Endometrium (tissue), 2 donors: ENCODE measurements around the gene RAPGEF3.

Experiments used
- FAIRE-seq: peaks from 2 replicates; lab custom pipeline; 2012; peaks lifted over from hg19 to GRCh38; lab: Jason Lieb, UNC
- donor health status: control.
- donor health status: control.

Gene RAPGEF3

DNA sequence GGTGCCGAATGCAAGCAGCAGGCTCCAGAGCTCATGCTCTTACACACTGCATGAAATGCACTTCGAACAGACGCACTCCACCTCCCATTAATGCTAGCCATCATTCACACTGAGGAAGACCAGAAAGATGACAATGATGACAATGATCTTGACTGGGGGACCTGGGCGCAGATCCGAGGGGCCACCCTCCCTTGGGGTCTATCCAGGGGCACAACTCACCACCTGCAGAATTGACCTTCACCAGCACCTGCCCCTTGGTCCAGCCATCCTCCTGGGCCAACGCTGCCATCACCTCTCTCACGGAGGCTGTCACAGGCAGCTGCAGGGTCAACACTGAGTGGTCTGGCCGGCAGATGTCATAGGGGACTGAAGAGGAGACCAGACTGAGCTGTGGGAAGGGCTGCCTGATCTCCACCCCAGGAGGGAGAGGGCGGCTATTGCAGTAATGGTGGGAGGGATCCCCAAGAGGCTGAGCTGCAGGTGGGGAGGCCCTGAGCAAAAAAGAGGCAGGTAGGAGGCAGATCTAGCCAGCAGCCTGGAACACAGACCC, 15.3 kb downstream of the RAPGEF3 start:
- no peak for FAIRE-seq

DNA sequence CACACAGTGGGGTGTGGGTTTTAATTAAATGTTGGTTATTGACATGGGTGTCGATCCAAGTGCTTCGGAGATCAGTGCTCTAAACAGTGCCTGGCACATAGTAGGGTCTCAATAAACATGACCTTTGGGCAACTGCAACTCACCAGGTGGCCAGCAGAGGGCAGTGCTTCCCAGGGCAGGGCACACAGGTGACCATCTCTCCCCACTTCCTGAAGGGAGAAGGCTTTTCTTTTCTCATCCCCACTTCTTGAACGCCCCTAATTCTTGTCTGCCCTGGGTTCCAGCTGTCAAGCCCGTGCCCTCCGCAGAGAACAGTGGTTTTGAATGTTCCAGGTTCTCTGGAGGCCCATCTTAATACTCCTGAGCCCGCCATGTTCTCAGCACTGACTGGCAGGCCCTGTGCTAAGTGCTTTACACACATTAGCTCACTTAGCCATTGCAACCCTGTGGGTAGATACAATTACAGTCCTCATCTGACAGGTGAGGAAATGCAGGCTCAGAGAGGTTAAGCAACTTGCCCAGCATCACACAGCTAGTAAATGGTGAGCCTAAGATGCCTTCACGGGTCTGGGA, 16.3 kb downstream of the RAPGEF3 start:
- no peak for FAIRE-seq

- FAIRE-seq: no peak
Observed at GRCh38 chr12:47741340-47741703, 17.4 kb downstream of the RAPGEF3 start.

- no peak for FAIRE-seq
Observed at GRCh38 chr12:47740606-47741339, 17.9 kb downstream of the RAPGEF3 start.

DNA sequence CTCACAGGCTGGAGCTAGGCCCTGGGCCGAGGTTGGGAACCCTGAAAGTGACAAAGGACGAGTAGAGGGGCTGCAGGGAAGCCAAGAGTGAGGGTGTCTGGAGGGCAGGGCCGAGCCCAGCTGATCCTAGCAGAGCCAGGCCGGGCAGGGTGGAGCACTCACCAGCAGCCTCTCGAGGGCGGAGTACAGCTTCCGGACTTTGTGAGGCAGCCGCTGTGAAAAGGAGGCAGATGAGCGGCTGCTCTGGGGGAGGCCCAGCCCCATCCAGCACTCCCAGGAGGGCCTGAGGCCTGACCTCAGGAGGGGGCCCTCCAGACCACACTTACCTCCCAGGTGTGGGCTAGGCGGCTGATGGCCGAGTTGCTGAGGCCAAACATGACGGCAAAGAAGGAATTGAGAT, 18.7 kb downstream of the RAPGEF3 start:
- no peak for FAIRE-seq

DNA sequence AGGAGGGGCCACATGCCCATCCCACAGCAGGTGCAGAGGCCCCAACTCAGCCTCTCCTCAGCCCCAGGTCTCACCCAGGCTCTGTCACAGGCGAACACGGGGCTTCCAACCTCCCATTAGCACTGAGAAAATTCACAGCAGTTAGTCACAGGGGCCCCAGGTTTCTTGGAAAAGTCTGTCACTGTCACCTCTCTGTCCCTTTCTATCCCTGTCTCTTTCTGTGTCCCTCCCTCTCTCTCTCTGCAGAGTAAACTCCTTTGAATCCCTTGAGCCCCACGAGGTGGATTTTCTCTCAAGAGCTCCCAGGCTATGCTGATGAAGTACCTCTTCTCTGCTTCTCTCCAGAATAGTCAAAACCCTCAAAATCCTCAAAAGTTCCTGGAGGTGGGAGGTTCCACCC, 19.4 kb downstream of the RAPGEF3 start:
- no peak for FAIRE-seq

GRCh38 chr12:47737936-47738594, 20.6 kb downstream of the RAPGEF3 start:
- no peak for FAIRE-seq

GRCh38 chr12:47736877-47737676, 21.6 kb downstream of the RAPGEF3 start:
- FAIRE-seq: no peak

- no peak for FAIRE-seq
Observed at GRCh38 chr12:47736216-47736615, 22.5 kb downstream of the RAPGEF3 start.

DNA sequence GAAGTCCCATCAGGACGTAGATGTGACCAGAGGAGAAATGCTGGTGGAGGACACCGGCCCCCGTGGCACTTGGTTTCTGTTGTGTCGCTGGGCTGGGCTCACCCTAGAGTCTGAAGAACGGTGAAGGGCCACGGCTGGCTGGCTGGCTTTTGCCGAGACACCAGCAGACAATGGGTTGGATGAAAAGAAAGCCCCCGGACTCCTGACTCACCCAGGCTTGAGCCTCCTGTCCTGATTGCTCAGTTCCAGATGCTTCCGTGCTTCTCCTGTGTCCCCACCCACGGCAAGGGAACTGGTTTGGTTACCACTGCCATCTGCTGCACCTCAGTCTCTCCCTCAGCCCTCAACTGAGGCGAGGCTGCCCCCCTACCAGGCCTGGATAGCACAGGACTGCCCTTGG, 23.0 kb downstream of the RAPGEF3 start:
- FAIRE-seq: no peak

GRCh38 chr12:47734725-47735480, 23.8 kb downstream of the RAPGEF3 start:
- FAIRE-seq: no peak

- FAIRE-seq: no peak
Observed at GRCh38 chr12:47733142-47733541, 25.5 kb downstream of the RAPGEF3 start.

DNA sequence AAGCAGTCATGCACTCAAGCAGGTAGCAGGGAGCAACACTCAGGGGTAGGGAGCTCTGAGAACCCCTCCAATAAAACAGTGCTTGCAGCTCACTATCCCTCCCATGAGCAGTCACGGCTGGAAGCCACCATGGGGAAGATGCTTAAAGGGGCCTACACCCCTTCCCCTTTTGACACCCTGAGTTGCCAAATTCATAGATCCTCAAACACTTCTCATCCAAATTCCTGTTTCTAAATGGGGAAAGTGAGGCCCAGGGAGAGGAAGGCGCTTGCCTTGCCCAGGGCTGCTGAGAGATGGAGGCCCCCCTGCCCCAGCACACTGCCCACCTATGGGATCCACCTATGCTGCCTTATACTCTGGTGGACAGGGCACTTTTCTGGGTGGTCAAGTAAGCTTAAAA, 26.2 kb downstream of the RAPGEF3 start:
- no peak for FAIRE-seq

DNA sequence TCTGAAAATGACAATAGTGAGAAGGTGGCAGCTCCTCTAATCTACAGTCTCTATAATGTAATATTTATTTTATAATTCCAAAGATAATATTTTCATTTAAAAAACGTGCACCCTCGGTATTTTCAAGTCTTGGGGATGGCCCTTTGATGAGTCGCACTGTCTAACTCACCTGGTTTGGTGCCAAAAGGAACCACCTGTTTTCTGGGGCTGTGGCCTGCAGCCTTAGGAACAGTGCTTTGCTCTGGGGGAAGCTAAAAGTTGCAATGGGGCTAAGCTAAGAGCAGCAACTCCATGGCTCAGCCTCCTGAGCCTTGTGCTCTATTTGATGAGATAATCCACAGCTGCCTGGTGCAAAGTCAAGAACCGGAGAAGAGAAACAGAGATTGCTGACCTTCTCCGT, 27.0 kb downstream of the RAPGEF3 start:
- no peak for FAIRE-seq

GRCh38 chr12:47730341-47730744, 28.3 kb downstream of the RAPGEF3 start:
- FAIRE-seq: no peak

DNA sequence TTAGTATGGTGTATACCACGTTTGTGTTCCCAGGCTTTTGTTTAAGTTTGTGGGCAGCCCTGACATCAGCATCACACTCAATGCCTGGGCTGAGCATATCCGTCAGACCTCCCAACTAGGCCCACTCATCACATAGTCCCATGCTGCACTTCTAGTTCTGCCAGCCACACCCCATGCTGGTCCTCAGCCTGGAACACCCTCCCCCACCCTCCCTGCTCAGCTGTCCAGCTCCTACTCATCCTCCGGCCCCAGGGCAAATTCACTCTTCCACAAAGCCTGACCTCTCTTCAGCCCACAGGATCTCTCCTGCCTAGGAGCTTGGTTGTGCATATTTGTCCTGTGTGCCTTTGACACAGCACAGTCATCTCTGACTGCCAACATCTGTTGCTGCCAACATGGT, 29.4 kb downstream of the RAPGEF3 start:
- no peak for FAIRE-seq

GRCh38 chr12:47725893-47726292, 32.8 kb downstream of the RAPGEF3 start:
- no peak for FAIRE-seq

DNA sequence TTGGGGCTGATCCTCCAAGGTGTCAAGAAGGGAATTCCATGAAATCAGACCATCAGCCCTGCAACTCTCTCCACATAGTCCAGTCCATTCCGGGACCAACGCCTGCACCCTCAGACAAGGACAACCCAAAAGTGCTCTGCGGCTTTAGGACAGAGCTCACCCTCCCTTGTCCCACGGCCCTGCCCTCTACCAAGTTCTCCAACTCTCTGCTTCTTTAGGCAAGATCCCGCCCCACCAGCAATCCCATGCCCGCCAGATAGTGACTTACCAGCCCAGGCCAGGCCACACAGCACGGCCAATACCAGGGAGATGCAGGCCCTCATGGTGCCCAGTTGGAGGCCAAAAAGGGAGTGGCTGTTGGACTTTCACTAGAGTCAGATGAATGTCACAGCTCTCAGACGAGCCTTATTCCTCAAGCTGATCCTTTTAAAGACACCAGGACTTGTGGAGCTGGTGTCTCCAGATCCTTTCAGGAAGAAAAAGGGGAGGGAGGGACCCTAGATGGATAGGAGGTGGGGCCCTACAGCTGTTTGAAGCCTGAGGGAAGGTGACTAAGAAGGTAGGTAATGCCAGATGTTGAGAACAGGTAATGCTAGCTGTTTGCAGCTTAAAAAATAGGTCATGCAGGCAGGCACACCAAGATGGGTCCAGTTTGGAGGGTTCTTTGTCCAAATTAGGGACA, 33.4 kb downstream of the RAPGEF3 start, which contains the start of gene ENDOU:
Gene ENDOU, minus strand, starts transcription at position 400 of the 682 bp plus-strand sequence. Its CDS starts 77 bp downstream, at position 323.
- no peak for FAIRE-seq

DNA sequence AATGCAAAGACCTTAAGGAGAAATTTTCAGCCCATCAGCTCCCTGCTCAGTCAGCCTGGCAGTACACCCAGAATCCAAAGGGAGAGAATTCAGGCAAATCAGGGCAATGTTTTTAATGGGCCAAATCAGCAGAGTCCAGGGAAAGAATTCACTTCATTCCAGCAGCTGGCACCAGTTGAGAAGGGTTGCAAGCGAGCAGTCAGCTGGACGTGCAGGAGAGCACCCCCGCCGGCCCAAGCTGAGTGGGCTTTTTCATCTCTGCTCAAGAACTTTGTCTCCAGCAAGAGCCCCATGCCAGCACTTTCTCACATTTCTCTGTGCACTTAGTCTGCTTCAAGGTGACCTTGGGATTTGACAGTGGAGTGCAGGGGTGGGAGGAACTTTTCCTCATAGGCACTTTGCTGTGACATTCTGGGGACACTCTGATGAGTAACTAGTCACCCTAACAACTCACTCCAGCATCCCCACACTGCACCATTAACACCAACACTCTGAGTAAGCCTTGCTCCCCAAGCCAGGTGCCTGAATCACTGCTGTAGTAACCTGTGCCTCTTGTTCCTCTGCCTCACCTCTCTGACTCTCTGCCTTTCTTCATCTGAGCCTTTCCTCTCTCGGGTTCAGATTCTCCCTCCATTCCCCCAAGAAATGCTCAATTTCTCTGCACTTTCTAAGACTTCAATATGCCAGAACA, 35.6 kb downstream of the RAPGEF3 start:
- no peak for FAIRE-seq

GRCh38 chr12:47722136-47722834, 36.4 kb downstream of the RAPGEF3 start:
- FAIRE-seq: no peak
